ENCODE measurements around the gene GPAM.
"Not testable (repeated sequence)": the region's sequence is repeated elsewhere in the genome, so short reads cannot be mapped to it uniquely, and the experiment has no call there.

DNA sequence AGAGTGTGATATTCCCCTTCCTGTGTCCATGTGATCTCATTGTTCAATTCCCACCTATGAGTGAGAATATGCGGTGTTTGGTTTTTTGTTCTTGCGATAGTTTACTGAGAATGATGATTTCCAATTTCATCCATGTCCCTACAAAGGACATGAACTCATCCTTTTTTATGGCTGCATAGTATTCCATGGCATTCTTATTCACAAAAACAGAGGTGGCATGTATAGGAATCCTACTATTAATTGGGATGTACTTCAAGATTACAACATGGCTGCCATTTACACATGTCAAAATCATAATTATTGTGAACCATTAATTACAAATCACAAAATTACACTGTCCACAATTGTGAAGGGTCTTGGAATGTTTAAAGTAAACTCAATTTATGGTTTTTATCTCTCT, 14.1 kb upstream of the GPAM start:
- not testable (repeated sequence) for TF ChIP-seq RELA (IDR thresholded peaks at IDR 0.05; ENCODE audit: borderline replicate concordance, partially characterized antibody); CTCF (IDR thresholded peaks at IDR 0.05 in 2 of 3, conservative IDR thresholded peaks at IDR 0.05 in 1 of 3; ENCODE audit: control insufficient read depth in 2 of 3, extremely low read depth in 1 of 3, insufficient read depth in 1 of 3, low read depth in 3 of 3, low read length in 3 of 3); ZNF384 (IDR thresholded peaks at IDR 0.05; ENCODE audit: borderline replicate concordance, low read depth, low read length); GABPA (IDR thresholded peaks at IDR 0.05; ENCODE audit: low read depth); NR2F1 (conservative IDR thresholded peaks at IDR 0.05)
